Breast epithelium (tissue), 3 donors: ENCODE data around the gene PAFAH1B1.
"Not testable (repeated sequence)": the region's sequence is repeated elsewhere in the genome, so short reads cannot be mapped to it uniquely, and the experiment has no call there.

Experiments
- POLR2A ChIP-seq: fragments of 450-650 bp; IDR thresholded peaks from one replicate; pipeline ENCODE4 v1.6.1; 2016; ENCODE audit warnings: antibody characterized with exemption, mild to moderate bottlenecking, moderate library complexity
- POLR2AphosphoS5 ChIP-seq, 3 donors: sonication (generic); formaldehyde crosslinking; IDR thresholded peaks; one replicate each; pipeline ENCODE4 v1.6.1; 2017; ENCODE audit warnings: antibody characterized with exemption in 3 of 3
- TF ChIP-seq, protein P1 (sequence below), 3 donors: fragments of 450-650 bp; IDR thresholded peaks; one replicate each; pipeline ENCODE4 v1.5.1; 2016 to 2017; ENCODE audit warnings: antibody characterized with exemption in 3 of 3, mild to moderate bottlenecking in 3 of 3, moderate library complexity in 3 of 3

DNA sequence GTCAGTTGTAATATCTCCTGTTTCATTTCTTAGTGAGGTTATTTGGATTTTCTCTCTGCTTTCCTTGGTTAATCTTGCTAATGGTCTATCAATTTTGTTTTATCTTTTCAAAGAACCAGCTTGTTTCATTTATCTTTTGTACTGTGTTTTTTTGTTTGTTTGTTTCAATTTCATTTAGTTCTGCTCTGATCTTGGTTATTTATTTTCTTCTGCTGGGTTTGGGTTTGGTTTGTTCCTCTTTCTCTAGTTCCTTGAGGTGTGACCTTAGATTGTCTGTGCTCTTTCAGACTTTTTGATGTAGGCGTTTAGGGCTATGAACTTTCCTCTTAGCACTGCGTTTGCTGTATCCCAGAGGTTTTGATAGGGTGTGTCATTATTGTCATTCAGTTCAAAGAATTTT lies 35.5 kb downstream of the PAFAH1B1 start:
- TF ChIP-seq, protein P1, sequence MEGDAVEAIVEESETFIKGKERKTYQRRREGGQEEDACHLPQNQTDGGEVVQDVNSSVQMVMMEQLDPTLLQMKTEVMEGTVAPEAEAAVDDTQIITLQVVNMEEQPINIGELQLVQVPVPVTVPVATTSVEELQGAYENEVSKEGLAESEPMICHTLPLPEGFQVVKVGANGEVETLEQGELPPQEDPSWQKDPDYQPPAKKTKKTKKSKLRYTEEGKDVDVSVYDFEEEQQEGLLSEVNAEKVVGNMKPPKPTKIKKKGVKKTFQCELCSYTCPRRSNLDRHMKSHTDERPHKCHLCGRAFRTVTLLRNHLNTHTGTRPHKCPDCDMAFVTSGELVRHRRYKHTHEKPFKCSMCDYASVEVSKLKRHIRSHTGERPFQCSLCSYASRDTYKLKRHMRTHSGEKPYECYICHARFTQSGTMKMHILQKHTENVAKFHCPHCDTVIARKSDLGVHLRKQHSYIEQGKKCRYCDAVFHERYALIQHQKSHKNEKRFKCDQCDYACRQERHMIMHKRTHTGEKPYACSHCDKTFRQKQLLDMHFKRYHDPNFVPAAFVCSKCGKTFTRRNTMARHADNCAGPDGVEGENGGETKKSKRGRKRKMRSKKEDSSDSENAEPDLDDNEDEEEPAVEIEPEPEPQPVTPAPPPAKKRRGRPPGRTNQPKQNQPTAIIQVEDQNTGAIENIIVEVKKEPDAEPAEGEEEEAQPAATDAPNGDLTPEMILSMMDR (IDR thresholded peaks at IDR 0.05): not testable (repeated sequence)
- TF ChIP-seq POLR2AphosphoS5 (IDR thresholded peaks at IDR 0.05); POLR2A: not testable (repeated sequence)
